ENCODE data around the gene MBD4.

DNA sequence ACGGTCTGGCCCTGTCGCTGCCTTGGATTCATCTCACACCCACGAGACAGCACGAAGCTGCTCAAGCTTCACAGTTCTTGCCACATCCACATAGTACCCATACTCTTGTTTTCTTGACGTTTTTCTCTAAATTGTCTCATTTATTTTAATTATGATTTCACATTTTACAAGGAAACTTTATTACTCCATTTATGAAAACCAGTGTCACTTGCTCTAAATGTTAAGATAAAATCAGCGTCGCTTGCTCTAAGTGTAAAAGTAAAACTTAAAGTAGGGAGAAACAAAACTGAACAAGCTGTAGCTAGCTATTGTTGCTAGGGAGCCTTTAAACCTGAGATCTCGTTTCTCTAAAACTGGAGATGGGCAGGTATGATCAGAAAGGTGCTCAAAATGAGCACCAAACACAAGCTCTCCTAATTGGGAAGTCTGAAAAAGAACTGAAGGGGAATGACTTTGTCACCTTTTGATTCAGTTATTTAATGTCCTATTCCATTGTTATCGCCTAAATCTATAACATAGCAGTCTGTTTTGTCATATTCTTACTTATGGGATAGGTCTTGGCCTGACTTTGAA, 956 bp upstream of the MBD4 start:
- no peak for TF ChIP-seq EZH2 (IDR thresholded peaks at IDR 0.05; ENCODE audit: borderline replicate concordance, low read length)
- TF ChIP-seq, protein P1, sequence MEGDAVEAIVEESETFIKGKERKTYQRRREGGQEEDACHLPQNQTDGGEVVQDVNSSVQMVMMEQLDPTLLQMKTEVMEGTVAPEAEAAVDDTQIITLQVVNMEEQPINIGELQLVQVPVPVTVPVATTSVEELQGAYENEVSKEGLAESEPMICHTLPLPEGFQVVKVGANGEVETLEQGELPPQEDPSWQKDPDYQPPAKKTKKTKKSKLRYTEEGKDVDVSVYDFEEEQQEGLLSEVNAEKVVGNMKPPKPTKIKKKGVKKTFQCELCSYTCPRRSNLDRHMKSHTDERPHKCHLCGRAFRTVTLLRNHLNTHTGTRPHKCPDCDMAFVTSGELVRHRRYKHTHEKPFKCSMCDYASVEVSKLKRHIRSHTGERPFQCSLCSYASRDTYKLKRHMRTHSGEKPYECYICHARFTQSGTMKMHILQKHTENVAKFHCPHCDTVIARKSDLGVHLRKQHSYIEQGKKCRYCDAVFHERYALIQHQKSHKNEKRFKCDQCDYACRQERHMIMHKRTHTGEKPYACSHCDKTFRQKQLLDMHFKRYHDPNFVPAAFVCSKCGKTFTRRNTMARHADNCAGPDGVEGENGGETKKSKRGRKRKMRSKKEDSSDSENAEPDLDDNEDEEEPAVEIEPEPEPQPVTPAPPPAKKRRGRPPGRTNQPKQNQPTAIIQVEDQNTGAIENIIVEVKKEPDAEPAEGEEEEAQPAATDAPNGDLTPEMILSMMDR (IDR thresholded peaks at IDR 0.05; ENCODE audit: low read length) = no peak
